GM12878 (cell line): Measurements from ENCODE around the gene PMM2. TPM values are rescaled to one million over a fixed set of nuclear protein-coding genes. Genes with fewer than 3 reads are reported as not detected.

Experiments used
- ATAC-seq: fragments of 200-7000 bp; cut with Tn5 transposase; 3 replicates; pipeline ENCODE4 v1.9.1; 2020; ENCODE audit warnings: mild to moderate bottlenecking, moderate library complexity
- BruUV-seq: library from RNA; stranded (reverse); fragments of 400-500 nt; replicated peaks from 2 replicates; lab custom pipeline; 2021; lab: Mats Ljungman, UMichigan
- CTCF ChIA-PET: fragments of 300-600 bp; sonication (Branson Sonifier 250); formaldehyde crosslinking; extraction: SDS; loops from one replicate; lab custom pipeline; 2021; ENCODE audit warnings: inconsistent platforms; lab: Yijun Ruan, JAX
- POLR2A ChIA-PET: fragments of 350-600 bp; formaldehyde crosslinking; extraction: SDS; loops from one replicate; lab custom pipeline; 2021; ENCODE audit warnings: inconsistent platforms; lab: Charles Lee
- RAD21 ChIA-PET: fragments of 300-600 bp; sonication (Branson Sonifier 250); formaldehyde crosslinking; loops from one replicate; lab custom pipeline; 2023; ENCODE audit warnings: antibody characterized with exemption; ENCODE audit not compliant: unreplicated experiment; lab: Charles Lee
- SMC1A ChIA-PET: fragments of 300-600 bp; sonication (Branson Sonifier 250); formaldehyde crosslinking; loops from one replicate; lab custom pipeline; 2023; ENCODE audit not compliant: unreplicated experiment, uncharacterized antibody; lab: Charles Lee
- DNase-seq: peaks from one replicate; pipeline ENCODE4 v3.0.0-alpha.2; 2011; ENCODE audit warnings: low read depth, low spot score
- FAIRE-seq: peaks from 3 replicates; lab custom pipeline; 2011; peaks lifted over from hg19 to GRCh38; lab: Jason Lieb, UNC
- H2AFZ ChIP-seq: 2 replicates; pipeline ENCODE4 v1.6.0; 2011; ENCODE audit warnings: low read depth, low read length, control low read depth; ENCODE audit not compliant: control insufficient read depth
- H3K27ac ChIP-seq: 2 replicates; pipeline ENCODE4 v1.5.1; 2011; ENCODE audit warnings: control low read depth; ENCODE audit not compliant: control insufficient read depth, insufficient read depth
- H3K27me3 ChIP-seq, 2 experiments: replicated peaks in 1 of 2; 2 replicates each; pipeline versions ENCODE4 v1.6.0 to v1.6.1; 2011; ENCODE audit warnings: low read length in 1 of 2; ENCODE audit not compliant: control insufficient read depth in 2 of 2, insufficient read depth in 2 of 2
- H3K36me3 ChIP-seq, 2 experiments: 2 replicates each; pipeline ENCODE4 v1.5.1; 2011; ENCODE audit warnings: low read length in 1 of 2; ENCODE audit not compliant: control insufficient read depth in 2 of 2, insufficient read depth in 2 of 2
- H3K4me1 ChIP-seq: 2 replicates; pipeline ENCODE4 v1.6.1; 2011; ENCODE audit warnings: mild to moderate bottlenecking, low read length, moderate library complexity, mixed read lengths; ENCODE audit not compliant: control insufficient read depth, insufficient read depth
- H3K4me2 ChIP-seq: 2 replicates; pipeline ENCODE4 v1.6.0; 2011; ENCODE audit warnings: control low read depth; ENCODE audit not compliant: control insufficient read depth, insufficient read depth
- H3K4me3 ChIP-seq: fragments of 200-600 bp; sonication (generic); 2 replicates; pipeline ENCODE4 v1.5.1; 2016
- H3K79me2 ChIP-seq: 2 replicates; pipeline ENCODE4 v1.6.0; 2011; ENCODE audit warnings: low read length; ENCODE audit not compliant: control insufficient read depth, insufficient read depth
- H3K9ac ChIP-seq: 2 replicates; pipeline ENCODE4 v1.8.0; 2011; ENCODE audit warnings: low read length, control low read depth, mixed read lengths; ENCODE audit not compliant: control insufficient read depth, insufficient read depth
- H3K9me3 ChIP-seq: replicated peaks from 3 replicates; pipeline ENCODE4 v1.5.1; 2011; ENCODE audit warnings: mild to moderate bottlenecking, low read length; ENCODE audit not compliant: control insufficient read depth, insufficient read depth
- H4K20me1 ChIP-seq: 2 replicates; pipeline ENCODE4 v1.6.0; 2011; ENCODE audit not compliant: control insufficient read depth, insufficient read depth
- ATF2 ChIP-seq: IDR thresholded peaks from 2 replicates; pipeline ENCODE4 v1.6.1; 2012; ENCODE audit warnings: low read length, inconsistent platforms
- CEBPB ChIP-seq, 2 experiments: fragments of 150-350 bp in 1 of 2; IDR thresholded peaks; 2 replicates each; pipeline ENCODE4 v1.6.1; 2012 to 2014; ENCODE audit warnings: low read depth in 2 of 2, low read length in 2 of 2, borderline replicate concordance in 1 of 2, inconsistent platforms in 1 of 2
- CHD4 ChIP-seq: fragments of 200-600 bp; sonication (generic); IDR thresholded peaks from 2 replicates; pipeline ENCODE4 v1.6.1; 2016; ENCODE audit warnings: mild to moderate bottlenecking
- E2F8 ChIP-seq: fragments of 450-650 bp; IDR thresholded peaks from 2 replicates; pipeline ENCODE4 v1.6.1; 2018; ENCODE audit warnings: mild to moderate bottlenecking, low read depth, moderate library complexity; ENCODE audit not compliant: partially characterized antibody
- E4F1 ChIP-seq: fragments of 450-650 bp; IDR thresholded peaks from 2 replicates; pipeline ENCODE4 v1.6.1; 2018; ENCODE audit warnings: borderline replicate concordance, mild to moderate bottlenecking; ENCODE audit not compliant: partially characterized antibody
- GATAD2B ChIP-seq: fragments of 450-650 bp; conservative IDR thresholded peaks from 2 replicates; pipeline ENCODE4 v1.6.1; 2017; ENCODE audit warnings: low read depth, mild to moderate bottlenecking, moderate library complexity
- HCFC1 ChIP-seq: fragments of 150-350 bp; IDR thresholded peaks from 2 replicates; pipeline ENCODE4 v1.6.1; 2014; ENCODE audit warnings: low read length
- HDAC2 ChIP-seq: fragments of 200-600 bp; sonication (generic); IDR thresholded peaks from 2 replicates; pipeline ENCODE4 v1.6.1; 2017
- MAX ChIP-seq: IDR thresholded peaks from 2 replicates; pipeline ENCODE4 v1.6.1; 2012; ENCODE audit warnings: low read depth, low read length, improper control_type of control experiment
- PAX8 ChIP-seq: fragments of 450-650 bp; IDR thresholded peaks from 2 replicates; pipeline ENCODE4 v1.6.1; 2017; ENCODE audit warnings: mild to moderate bottlenecking, moderate library complexity
- PML ChIP-seq: IDR thresholded peaks from 2 replicates; pipeline ENCODE4 v1.6.1; 2012; ENCODE audit warnings: low read length, inconsistent platforms
- RBBP5 ChIP-seq: fragments of 200-600 bp; sonication (generic); conservative IDR thresholded peaks from 2 replicates; pipeline ENCODE4 v1.6.1; 2016
- RCOR1 ChIP-seq: conservative IDR thresholded peaks from 2 replicates; pipeline ENCODE4 v1.6.1; 2012; ENCODE audit warnings: low read depth, low read length, improper control_type of control experiment
- RUNX3 ChIP-seq: IDR thresholded peaks from 2 replicates; pipeline ENCODE4 v1.6.1; 2012; ENCODE audit warnings: low read length, inconsistent platforms
- TBL1XR1 ChIP-seq: IDR thresholded peaks from 2 replicates; pipeline ENCODE4 v1.6.1; 2012; ENCODE audit warnings: low read depth, low read length, improper control_type of control experiment
- TCF3 ChIP-seq: IDR thresholded peaks from 2 replicates; pipeline ENCODE4 v1.6.1; 2012; ENCODE audit warnings: low read depth, mild to moderate bottlenecking, low read length, borderline replicate concordance; ENCODE audit not compliant: insufficient read depth
- WGBS: methylation state at CpG from one replicate; pipeline ENCODE4 v1.1.6; 2016; ENCODE audit warnings: low lambda C conversion rate; ENCODE audit not compliant: insufficient replicate concordance, insufficient coverage; ENCODE audit errors: missing lambda C conversion rate; 5-methylcytosine and 5-hydroxymethylcytosine counted together
- in situ Hi-C: fragments of 300-500 bp; cut with MboI; formaldehyde crosslinking; loops from 9 replicates; pipeline ENCODE4 v1.14.3; 2018; ENCODE audit warnings: mixed read lengths
- intact Hi-C: fragments of 100-400 bp; cut with micrococcal nuclease; formaldehyde crosslinking; loops from one replicate; pipeline ENCODE4 v1.14.2; 2022; ENCODE audit not compliant: unreplicated experiment
- polyA plus RNA-seq, 11 experiments: library from polyadenylated mRNA; depleted of rRNA in 4 of 11; unstranded in 6 of 11; stranded (reverse) in 5 of 11; fragments of >200 nt; fragmentation: Nextera tagmentation in 4 of 11; fragmentation: Illumina TruSeq in 1 of 11; extraction: Ambion mirVana in 4 of 11; extraction: Trizol in 1 of 11; gene quantifications; 1 replicate in 1 of 11; 2 replicates in 10 of 11; pipeline versions ENCODE4 v1.2.1 to v1.2.3, GENCODE V29; 2011 to 2016; ENCODE audit warnings: inconsistent platforms in 2 of 11, missing spikeins in 2 of 11, low read depth in 1 of 11
- total RNA-seq, 4 experiments: library from RNA; depleted of rRNA in 3 of 4; stranded (reverse); fragments of >200 nt in 3 of 4; fragmentation: Illumina TruSeq in 1 of 4; extraction: Trizol in 1 of 4; gene quantifications; 2 replicates each; pipeline versions ENCODE4 v1.2.1 to v1.2.3, GENCODE V29; 2013 to 2021

PMM2 gene
- total and polyA plus RNA-seq, 10 of the 15 experiments (the other 5 are each of a cell fraction or from before 2014, with no cell fraction given) = 22.6 to 69.4 (median 52.3) TPM

GRCh38 chr16:8867932-8868415 lies 70.3 kb downstream of the PMM2 start:
- intact Hi-C loops (loop anchor here (1.0 kb wide), 1 partner anchor 71 kb away; the partner anchor contains the start of genes PMM2 and TMEM186), in situ Hi-C loops (no loop called here)
- Histone ChIP-seq H3K79me2 (peaks cover 53% of the 10 kb centered on the region), H3K9ac (peak overlapping the region; percentile 95), H3K9me3 (no peaks in the 10 kb centered on the region; the same call in 2 of the 3 replicates), H3K4me2 (peak overlapping the region; percentile 94), H3K27me3 (no peaks in the 10 kb centered on the region), H3K4me1 (peaks cover 32% of the 10 kb centered on the region), H4K20me1 (0 out of 2 replicates have a peak, but pooled peaks cover 3% of the 10 kb centered on the region), H3K36me3 (peaks cover 3 to 12% of the 10 kb centered on the region in 2 experiments; a peak in 2 of 4 replicates), H2AFZ (peak overlapping the region; percentile 26; the same call in 1 of the 2 replicates), H3K4me3 (peak overlapping the region; percentile 95), H3K27ac (peak overlapping the region; percentile 90)
- DNase-seq (no peak), ATAC-seq (no peak), FAIRE-seq (no peak)
- under 1% methylated on average over 10 of the region's 16 CpGs for WGBS
- POLR2A ChIA-PET = interaction anchor here (0.6 to 2.2 kb wide), 8 partner anchors 21 to 224 kb away, joined by 3 to 8 read pairs (median 4); partner anchors contain the start of genes HAPSTR1 and TMEM186
- RAD21 ChIA-PET = interaction anchor here (0.6 to 3.9 kb wide), 9 partner anchors 11 to 300 kb away, joined by 3 to 44 read pairs (median 5); partner anchors contain the start of genes HAPSTR1 and LITAFD
- CTCF ChIA-PET = interaction anchor here (1.1 to 3.1 kb wide), 3 partner anchors 12 to 29 kb away, joined by 4 to 30 read pairs (median 5); no protein-coding TSS in a partner anchor
- SMC1A ChIA-PET = interaction anchor here (0.8 to 3.1 kb wide), 4 partner anchors 13 to 260 kb away, joined by 3 to 11 read pairs (median 4); no protein-coding TSS in a partner anchor
- BruUV-seq = TSS peak; percentile 75
- no peak for TF ChIP-seq MAX
- no peak for TF ChIP-seq GATAD2B
- TF ChIP-seq PAX8 = no peak
- TF ChIP-seq PML = 0 out of 2 replicates have a peak, but pooled peaks have one; percentile 29
- no peak for TF ChIP-seq CHD4
- peak; percentile 29; the same call in 1 of the 2 replicates for TF ChIP-seq RUNX3
- no peak for TF ChIP-seq E2F8
- no peak for TF ChIP-seq E4F1
- no peak for TF ChIP-seq TCF3
- TF ChIP-seq TBL1XR1 = no peak
- TF ChIP-seq ATF2 = no peak
- TF ChIP-seq RCOR1 = no peak
- TF ChIP-seq HDAC2 = no peak
- TF ChIP-seq CEBPB (IDR thresholded peaks at IDR 0.05; ENCODE audit: borderline replicate concordance in 1 of 2, low read depth in 2 of 2, low read length in 2 of 2) = no peak
- no peak for TF ChIP-seq HCFC1
- TF ChIP-seq RBBP5 = no peak
